K562 (cell line): ENCODE data around the gene MEGF10. TPM values are rescaled to one million over a fixed set of nuclear protein-coding genes. Genes with fewer than 3 reads are reported as not detected.

Experiments used
- FUS ChIP-seq: fragments of 200-400 bp; formaldehyde crosslinking; optimal IDR thresholded peaks from 2 replicates; pipeline ENCODE3; 2017; ENCODE audit warnings: low read depth, low read length
- HDAC1 ChIP-seq, 2 experiments: fragments of 450-650 bp; IDR thresholded peaks; 2 replicates each; pipeline ENCODE4 v1.6.1; 2016 to 2017; ENCODE audit warnings: inconsistent platforms in 1 of 2, mild to moderate bottlenecking in 1 of 2, moderate library complexity in 1 of 2
- NR3C1 ChIP-seq: sonication (generic); formaldehyde crosslinking; IDR thresholded peaks from 2 replicates; pipeline ENCODE4 v1.8.1; 2022; ENCODE audit warnings: missing genetic modification reagents
- SMARCC2 ChIP-seq: fragments of 450-650 bp; IDR thresholded peaks from 2 replicates; pipeline ENCODE4 v1.6.1; 2017; ENCODE audit warnings: antibody characterized with exemption, moderate library complexity, mild to moderate bottlenecking, low read depth
- polyA plus RNA-seq, 8 experiments: library from polyadenylated mRNA; depleted of rRNA in 4 of 8; stranded (reverse) in 5 of 8; unstranded in 3 of 8; fragments of >200 nt; fragmentation: Nextera tagmentation in 2 of 8; fragmentation: Illumina TruSeq in 1 of 8; extraction: Ambion mirVana in 2 of 8; extraction: Trizol in 1 of 8; gene quantifications; 2 replicates each; pipeline versions ENCODE4 v1.2.1 to v1.2.3, GENCODE V29; 2011 to 2014; ENCODE audit warnings: inconsistent platforms in 1 of 8, missing spikeins in 1 of 8
- total RNA-seq, 7 experiments: library from RNA; depleted of rRNA in 6 of 7; stranded (reverse); fragments of >200 nt in 6 of 7; fragmentation: Illumina TruSeq in 2 of 7; extraction: Trizol in 2 of 7; gene quantifications; 2 replicates each; pipeline versions ENCODE4 v1.2.1 to v1.2.3, GENCODE V29; 2011 to 2021; ENCODE audit warnings: low replicate concordance in 1 of 7
- TF ChIP-seq, protein P1 (sequence below), 2 experiments: fragments of 450-650 bp; IDR thresholded peaks; 2 replicates each; pipeline ENCODE4 v1.6.1; 2016; ENCODE audit warnings: mild to moderate bottlenecking in 2 of 2, borderline replicate concordance in 1 of 2, low read depth in 1 of 2, moderate library complexity in 1 of 2
- TF ChIP-seq, protein P2 (sequence below): fragments of 200-400 bp; formaldehyde crosslinking; IDR thresholded peaks from 2 replicates; pipeline ENCODE4 v1.6.1; 2017; ENCODE audit warnings: mild to moderate bottlenecking, low read depth, low read length, moderate library complexity

The MEGF10 gene
- total and polyA plus RNA-seq, 9 of the 15 experiments (the other 6 are each of a cell fraction or from before 2014, with no cell fraction given): 0.07 TPM; not detected in 8

DNA sequence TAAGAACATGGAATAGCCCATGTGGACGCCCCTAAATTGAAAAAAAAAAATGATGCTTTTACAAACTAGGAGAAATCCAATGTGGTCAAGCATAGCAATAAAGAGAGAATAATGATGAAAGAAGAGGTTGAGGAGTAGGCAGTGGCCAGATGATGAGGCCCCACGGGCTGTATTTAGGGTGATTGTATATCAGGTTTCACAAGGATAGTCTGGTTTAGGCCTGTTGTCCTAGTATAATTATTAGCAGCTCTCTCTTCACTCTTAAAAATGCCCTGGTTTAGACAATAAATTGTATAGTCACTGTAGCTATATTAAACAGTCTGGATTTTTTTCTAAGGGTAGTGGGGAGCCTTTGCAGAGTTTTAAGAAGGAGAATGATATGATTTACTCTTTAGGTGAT, 124.4 kb downstream of the MEGF10 start (continued):
- TF ChIP-seq, protein P1, sequence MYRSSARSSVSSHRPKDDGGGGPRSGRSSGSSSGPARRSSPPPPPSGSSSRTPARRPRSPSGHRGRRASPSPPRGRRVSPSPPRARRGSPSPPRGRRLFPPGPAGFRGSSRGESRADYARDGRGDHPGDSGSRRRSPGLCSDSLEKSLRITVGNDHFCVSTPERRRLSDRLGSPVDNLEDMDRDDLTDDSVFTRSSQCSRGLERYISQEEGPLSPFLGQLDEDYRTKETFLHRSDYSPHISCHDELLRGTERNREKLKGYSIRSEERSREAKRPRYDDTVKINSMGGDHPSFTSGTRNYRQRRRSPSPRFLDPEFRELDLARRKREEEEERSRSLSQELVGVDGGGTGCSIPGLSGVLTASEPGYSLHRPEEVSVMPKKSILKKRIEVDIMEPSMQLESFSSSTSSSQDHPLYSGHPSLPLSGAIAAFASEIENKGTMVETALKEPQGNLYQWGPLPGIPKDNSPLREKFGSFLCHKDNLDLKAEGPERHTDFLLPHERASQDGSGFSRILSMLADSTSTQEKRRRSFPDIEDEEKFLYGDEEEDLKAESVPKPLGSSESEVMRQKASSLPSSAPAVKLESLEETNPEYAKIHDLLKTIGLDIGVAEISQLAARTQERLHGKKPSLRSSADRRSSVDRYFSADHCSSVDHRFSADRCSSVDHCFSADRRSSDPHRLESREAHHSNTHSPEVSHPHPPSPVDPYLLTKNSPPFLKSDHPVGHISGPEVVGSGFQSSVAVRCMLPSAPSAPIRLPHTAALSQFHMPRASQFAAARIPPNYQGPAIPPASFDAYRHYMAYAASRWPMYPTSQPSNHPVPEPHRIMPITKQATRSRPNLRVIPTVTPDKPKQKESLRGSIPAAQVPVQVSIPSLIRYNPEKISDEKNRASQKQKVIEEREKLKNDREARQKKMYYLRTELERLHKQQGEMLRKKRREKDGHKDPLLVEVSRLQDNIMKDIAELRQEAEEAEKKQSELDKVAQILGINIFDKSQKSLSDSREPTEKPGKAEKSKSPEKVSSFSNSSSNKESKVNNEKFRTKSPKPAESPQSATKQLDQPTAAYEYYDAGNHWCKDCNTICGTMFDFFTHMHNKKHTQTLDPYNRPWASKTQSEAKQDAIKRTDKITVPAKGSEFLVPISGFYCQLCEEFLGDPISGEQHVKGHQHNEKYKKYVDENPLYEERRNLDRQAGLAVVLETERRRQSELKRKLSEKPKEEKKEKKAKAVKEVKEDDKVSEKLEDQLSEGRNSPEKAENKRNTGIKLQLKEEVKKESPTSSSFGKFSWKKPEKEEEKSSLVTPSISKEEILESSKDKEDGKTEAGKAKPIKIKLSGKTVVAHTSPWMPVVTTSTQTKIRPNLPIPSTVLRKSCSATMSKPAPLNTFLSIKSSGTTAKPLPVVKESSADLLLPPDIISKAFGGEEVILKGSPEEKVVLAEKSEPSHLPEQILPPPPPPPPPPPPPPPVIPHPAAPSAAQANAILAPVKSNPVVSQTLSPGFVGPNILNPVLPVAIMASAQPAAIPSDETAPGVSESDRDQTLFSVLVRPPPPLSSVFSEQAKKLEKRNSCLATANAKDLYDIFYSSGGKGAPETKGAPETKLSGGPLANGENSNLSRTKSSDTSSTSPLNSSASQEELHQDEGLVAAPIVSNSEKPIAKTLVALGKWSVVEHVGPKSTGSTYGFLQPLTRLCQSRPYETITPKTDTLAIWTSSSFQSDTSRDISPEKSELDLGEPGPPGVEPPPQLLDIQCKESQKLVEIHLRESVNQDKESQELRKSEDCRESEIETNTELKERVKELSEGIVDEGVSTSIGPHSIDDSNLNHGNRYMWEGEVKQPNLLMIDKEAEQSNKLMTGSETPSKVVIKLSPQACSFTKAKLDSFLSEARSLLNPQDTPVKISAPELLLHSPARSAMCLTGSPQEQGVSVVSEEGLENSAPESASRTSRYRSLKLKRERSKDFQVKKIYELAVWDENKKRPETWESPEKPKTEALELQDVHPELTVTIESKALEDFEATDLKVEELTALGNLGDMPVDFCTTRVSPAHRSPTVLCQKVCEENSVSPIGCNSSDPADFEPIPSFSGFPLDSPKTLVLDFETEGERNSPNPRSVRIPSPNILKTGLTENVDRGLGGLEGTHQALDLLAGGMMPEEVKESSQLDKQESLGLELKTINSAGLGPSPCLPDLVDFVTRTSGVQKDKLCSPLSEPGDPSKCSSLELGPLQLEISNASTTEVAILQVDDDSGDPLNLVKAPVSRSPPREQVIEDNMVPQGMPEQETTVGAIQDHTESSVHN (IDR thresholded peaks at IDR 0.05; ENCODE audit: borderline replicate concordance in 1 of 2, low read depth in 1 of 2): no peak
- TF ChIP-seq NR3C1 (CRISPR knock-in tag): no peak
- TF ChIP-seq FUS: no peak
- TF ChIP-seq HDAC1 (IDR thresholded peaks at IDR 0.05): no peak
- TF ChIP-seq, protein P2, sequence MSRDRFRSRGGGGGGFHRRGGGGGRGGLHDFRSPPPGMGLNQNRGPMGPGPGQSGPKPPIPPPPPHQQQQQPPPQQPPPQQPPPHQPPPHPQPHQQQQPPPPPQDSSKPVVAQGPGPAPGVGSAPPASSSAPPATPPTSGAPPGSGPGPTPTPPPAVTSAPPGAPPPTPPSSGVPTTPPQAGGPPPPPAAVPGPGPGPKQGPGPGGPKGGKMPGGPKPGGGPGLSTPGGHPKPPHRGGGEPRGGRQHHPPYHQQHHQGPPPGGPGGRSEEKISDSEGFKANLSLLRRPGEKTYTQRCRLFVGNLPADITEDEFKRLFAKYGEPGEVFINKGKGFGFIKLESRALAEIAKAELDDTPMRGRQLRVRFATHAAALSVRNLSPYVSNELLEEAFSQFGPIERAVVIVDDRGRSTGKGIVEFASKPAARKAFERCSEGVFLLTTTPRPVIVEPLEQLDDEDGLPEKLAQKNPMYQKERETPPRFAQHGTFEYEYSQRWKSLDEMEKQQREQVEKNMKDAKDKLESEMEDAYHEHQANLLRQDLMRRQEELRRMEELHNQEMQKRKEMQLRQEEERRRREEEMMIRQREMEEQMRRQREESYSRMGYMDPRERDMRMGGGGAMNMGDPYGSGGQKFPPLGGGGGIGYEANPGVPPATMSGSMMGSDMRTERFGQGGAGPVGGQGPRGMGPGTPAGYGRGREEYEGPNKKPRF: no peak
- TF ChIP-seq SMARCC2: no peak
